SK-N-SH treated with all-trans-retinoic acid at 6 μM for 48 hours (cell line): ENCODE data around the gene ACCS.

Experiments used
- CSDC2 ChIP-seq: fragments of 250-450 bp; sonication (Bioruptor Pico); IDR thresholded peaks from 2 replicates; pipeline ENCODE4 v1.5.0; 2020; ENCODE audit warnings: mild to moderate bottlenecking, moderate library complexity
- SNAI2 ChIP-seq: fragments of 250-450 bp; sonication (Bioruptor Pico); IDR thresholded peaks from 2 replicates; pipeline ENCODE4 v1.5.0; 2020; ENCODE audit warnings: mild to moderate bottlenecking, moderate library complexity
- TOX ChIP-seq: fragments of 250-450 bp; sonication (Bioruptor Pico); IDR thresholded peaks from 2 replicates; pipeline ENCODE4 v1.8.0; 2021; ENCODE audit warnings: mild to moderate bottlenecking, moderate library complexity, borderline replicate concordance
- ZNF8 ChIP-seq: fragments of 450-650 bp; formaldehyde crosslinking; IDR thresholded peaks from 2 replicates; pipeline ENCODE4 v1.5.0; 2020; ENCODE audit warnings: mild to moderate bottlenecking, moderate library complexity
- TF ChIP-seq, protein P1 (sequence below): fragments of 250-450 bp; sonication (Bioruptor Pico); IDR thresholded peaks from 2 replicates; pipeline ENCODE4 v1.5.1; 2021; ENCODE audit warnings: mild to moderate bottlenecking, moderate library complexity

DNA sequence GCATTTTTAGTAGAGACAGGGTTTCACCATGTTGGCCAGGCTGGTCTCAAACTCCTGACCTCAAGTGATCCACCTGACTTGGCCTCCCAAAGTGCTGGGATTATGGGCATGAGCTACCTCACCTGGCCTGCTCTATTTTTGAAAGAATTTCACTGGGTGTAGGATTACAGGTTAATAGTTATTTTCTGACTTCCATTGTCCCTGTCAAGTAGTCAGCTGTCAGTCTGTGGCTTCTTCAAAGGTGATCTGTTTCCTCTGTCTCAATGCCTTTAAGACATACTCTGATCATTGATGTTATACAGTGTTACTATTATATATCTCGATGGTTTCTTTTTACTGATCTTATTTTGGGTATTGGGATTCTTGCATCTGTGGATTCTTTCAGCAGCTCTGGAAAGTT is 19.3 kb downstream of the ACCS start:
- TF ChIP-seq SNAI2 (no peak), TOX (CRISPR knock-in tag) (no peak), CSDC2 (CRISPR knock-in tag) (no peak), ZNF8 (CRISPR knock-in tag) (no peak)
- TF ChIP-seq, protein P1, sequence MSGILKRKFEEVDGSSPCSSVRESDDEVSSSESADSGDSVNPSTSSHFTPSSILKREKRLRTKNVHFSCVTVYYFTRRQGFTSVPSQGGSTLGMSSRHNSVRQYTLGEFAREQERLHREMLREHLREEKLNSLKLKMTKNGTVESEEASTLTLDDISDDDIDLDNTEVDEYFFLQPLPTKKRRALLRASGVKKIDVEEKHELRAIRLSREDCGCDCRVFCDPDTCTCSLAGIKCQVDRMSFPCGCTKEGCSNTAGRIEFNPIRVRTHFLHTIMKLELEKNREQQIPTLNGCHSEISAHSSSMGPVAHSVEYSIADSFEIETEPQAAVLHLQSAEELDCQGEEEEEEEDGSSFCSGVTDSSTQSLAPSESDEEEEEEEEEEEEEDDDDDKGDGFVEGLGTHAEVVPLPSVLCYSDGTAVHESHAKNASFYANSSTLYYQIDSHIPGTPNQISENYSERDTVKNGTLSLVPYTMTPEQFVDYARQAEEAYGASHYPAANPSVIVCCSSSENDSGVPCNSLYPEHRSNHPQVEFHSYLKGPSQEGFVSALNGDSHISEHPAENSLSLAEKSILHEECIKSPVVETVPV (CRISPR knock-in tag): no peak
